OCI-LY7 (cell line): ENCODE results near the gene KIAA0586. TPM values are rescaled to one million over a fixed set of nuclear protein-coding genes. Genes with fewer than 3 reads are reported as not detected.

Experiments
- BruUV-seq: library from RNA; stranded (reverse); fragments of 400-500 nt; replicated peaks from 2 replicates; lab custom pipeline; 2021; lab: Mats Ljungman, UMichigan
- CTCF ChIA-PET: fragments of 300-600 bp; sonication (Branson Sonifier 250); formaldehyde crosslinking; loops from one replicate; lab custom pipeline; 2022; ENCODE audit warnings: antibody characterized with exemption; ENCODE audit not compliant: unreplicated experiment; lab: Charles Lee
- POLR2A ChIA-PET: fragments of 300-600 bp; sonication (Branson Sonifier 250); formaldehyde crosslinking; loops from one replicate; lab custom pipeline; 2022; ENCODE audit warnings: antibody characterized with exemption; lab: Charles Lee
- DNase-seq: peaks from one replicate; pipeline ENCODE4 v3.0.0-alpha.2; 2015; ENCODE audit warnings: low spot score
- H2AFZ ChIP-seq: fragments of 200-600 bp; sonication (generic), shearing (Covaris generic); 2 replicates; pipeline ENCODE4 v1.6.1; 2014; ENCODE audit warnings: mild to moderate bottlenecking, antibody characterized with exemption, low read length, moderate library complexity
- H3K27ac ChIP-seq: fragments of 200-600 bp; sonication (generic); 2 replicates; pipeline ENCODE4 v1.5.1; 2014; ENCODE audit warnings: mixed run types, low read depth, mild to moderate bottlenecking, moderate library complexity, low read length, inconsistent platforms; ENCODE audit not compliant: poor library complexity, severe bottlenecking
- H3K36me3 ChIP-seq: fragments of 200-600 bp; sonication (generic); 2 replicates; pipeline ENCODE4 v1.6.1; 2014; ENCODE audit warnings: mild to moderate bottlenecking, antibody characterized with exemption, low read length, moderate library complexity, mixed read lengths; ENCODE audit not compliant: insufficient read depth
- H3K4me1 ChIP-seq: fragments of 200-600 bp; sonication (generic); 2 replicates; pipeline ENCODE4 v1.5.1; 2014; ENCODE audit warnings: mild to moderate bottlenecking, low read length; ENCODE audit not compliant: insufficient read depth, poor library complexity, severe bottlenecking
- H3K4me2 ChIP-seq: fragments of 200-600 bp; sonication (generic); 2 replicates; pipeline ENCODE4 v1.6.1; 2014; ENCODE audit warnings: mild to moderate bottlenecking, low read length
- H3K4me3 ChIP-seq: fragments of 200-600 bp; sonication (generic); 2 replicates; pipeline ENCODE4 v1.5.1; 2014; ENCODE audit warnings: mild to moderate bottlenecking, low read depth, low read length; ENCODE audit not compliant: poor library complexity, severe bottlenecking
- H3K79me2 ChIP-seq: fragments of 200-600 bp; sonication (generic); 2 replicates; pipeline ENCODE4 v1.6.1; 2016; ENCODE audit warnings: low read depth, mild to moderate bottlenecking, low read length, moderate library complexity, mixed read lengths; ENCODE audit not compliant: insufficient read depth
- H3K9me2 ChIP-seq: fragments of 200-600 bp; sonication (generic); 2 replicates; pipeline ENCODE4 v1.6.1; 2016; ENCODE audit warnings: mild to moderate bottlenecking, low read length, mixed read lengths; ENCODE audit not compliant: insufficient read depth
- H3K9me3 ChIP-seq: fragments of 200-600 bp; sonication (generic); 2 replicates; pipeline ENCODE4 v1.6.1; 2014; ENCODE audit warnings: mild to moderate bottlenecking, mixed run types, low read length, mixed read lengths
- H4K20me1 ChIP-seq: fragments of 200-600 bp; sonication (generic); 2 replicates; pipeline ENCODE4 v1.6.1; 2014; ENCODE audit warnings: mild to moderate bottlenecking, antibody characterized with exemption, low read length, moderate library complexity, mixed read lengths; ENCODE audit not compliant: insufficient read depth
- EZH2phosphoT487 ChIP-seq: fragments of 200-600 bp; sonication (generic); IDR thresholded peaks from 2 replicates; pipeline ENCODE4 v1.6.1; 2018; ENCODE audit warnings: low read depth, borderline replicate concordance, mild to moderate bottlenecking, mixed run types, antibody characterized with exemption, low read length, moderate library complexity, mixed read lengths
- intact Hi-C: fragments of 100-400 bp; cut with micrococcal nuclease; formaldehyde crosslinking; loops from one replicate; pipeline ENCODE4 v1.10.0; 2022; ENCODE audit not compliant: unreplicated experiment
- total RNA-seq, 2 experiments: library from RNA; depleted of rRNA in 1 of 2; stranded (reverse); fragments of >200 nt in 1 of 2; shearing (Covaris generic) in 1 of 2; gene quantifications; 2 replicates each; pipeline ENCODE4 v1.2.3, GENCODE V29; 2014 to 2022
- TF ChIP-seq, protein P1 (sequence below): fragments of 200-600 bp; sonication (generic); conservative IDR thresholded peaks from 2 replicates; pipeline ENCODE4 v1.5.1; 2014; ENCODE audit warnings: mild to moderate bottlenecking, antibody characterized with exemption, low read length, moderate library complexity, mixed read lengths

Gene KIAA0586
- total RNA-seq, 2 experiments from 2014 or later: 20.5 to 41.7 TPM

- Histone ChIP-seq H4K20me1 (no peaks in the 10 kb centered on the region), H3K9me3 (no peaks in the 10 kb centered on the region), H2AFZ (peak overlapping the region; percentile 90), H3K27ac (peak overlapping the region; percentile 94), H3K79me2 (peaks cover 69% of the 10 kb centered on the region), H3K4me2 (peak overlapping the region; percentile 86), H3K36me3 (peaks cover 48% of the 10 kb centered on the region), H3K9me2 (no peaks in the 10 kb centered on the region), H3K4me1 (peaks cover 33% of the 10 kb centered on the region), H3K4me3 (peak overlapping the region; percentile 95)
- CTCF ChIA-PET: no interaction called here
- no peak for TF ChIP-seq EZH2phosphoT487
- TSS peak; percentile 87 for BruUV-seq
- intact Hi-C loops: loop anchor here (5.0 kb wide), 1 partner anchor 181 kb away; no protein-coding TSS in a partner anchor
- peak; percentile 62 for DNase-seq
- POLR2A ChIA-PET: interaction anchor here (0.7 to 1.9 kb wide), 6 partner anchors 8 to 236 kb away, joined by 3 to 13 read pairs (median 4); partner anchors contain the start of genes ACTR10 and ARID4A
These were observed 682 bp downstream of the KIAA0586 start for GRCh38 chr14:58428118-58428683.

- TF ChIP-seq, protein P1, sequence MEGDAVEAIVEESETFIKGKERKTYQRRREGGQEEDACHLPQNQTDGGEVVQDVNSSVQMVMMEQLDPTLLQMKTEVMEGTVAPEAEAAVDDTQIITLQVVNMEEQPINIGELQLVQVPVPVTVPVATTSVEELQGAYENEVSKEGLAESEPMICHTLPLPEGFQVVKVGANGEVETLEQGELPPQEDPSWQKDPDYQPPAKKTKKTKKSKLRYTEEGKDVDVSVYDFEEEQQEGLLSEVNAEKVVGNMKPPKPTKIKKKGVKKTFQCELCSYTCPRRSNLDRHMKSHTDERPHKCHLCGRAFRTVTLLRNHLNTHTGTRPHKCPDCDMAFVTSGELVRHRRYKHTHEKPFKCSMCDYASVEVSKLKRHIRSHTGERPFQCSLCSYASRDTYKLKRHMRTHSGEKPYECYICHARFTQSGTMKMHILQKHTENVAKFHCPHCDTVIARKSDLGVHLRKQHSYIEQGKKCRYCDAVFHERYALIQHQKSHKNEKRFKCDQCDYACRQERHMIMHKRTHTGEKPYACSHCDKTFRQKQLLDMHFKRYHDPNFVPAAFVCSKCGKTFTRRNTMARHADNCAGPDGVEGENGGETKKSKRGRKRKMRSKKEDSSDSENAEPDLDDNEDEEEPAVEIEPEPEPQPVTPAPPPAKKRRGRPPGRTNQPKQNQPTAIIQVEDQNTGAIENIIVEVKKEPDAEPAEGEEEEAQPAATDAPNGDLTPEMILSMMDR: no peak
- BruUV-seq: no TSS peak
- CTCF ChIA-PET: no interaction called here
These were observed 2.6 kb downstream of the KIAA0586 start for GRCh38 chr14:58430156-58430555.

DNA sequence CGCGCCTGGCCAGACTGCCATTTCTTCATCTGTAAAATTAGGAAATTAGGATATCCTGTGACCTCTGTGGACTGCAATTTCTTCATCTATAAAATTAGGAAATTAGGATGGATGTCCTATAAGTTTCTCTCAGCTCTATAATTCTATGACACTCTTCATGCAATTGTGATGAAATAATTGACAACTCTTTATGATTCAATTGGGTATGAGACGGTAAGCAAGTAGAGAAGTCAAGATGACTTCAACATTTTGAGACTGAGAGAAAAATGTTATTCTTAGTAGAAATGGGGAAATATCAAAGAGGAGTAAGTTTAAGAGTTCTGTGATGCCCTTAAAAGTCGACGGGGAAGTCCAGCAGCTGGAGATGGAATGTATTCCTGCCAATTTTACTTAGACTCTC is 12.0 kb downstream of the KIAA0586 start:
- no peaks in the 10 kb centered on the region for H3K79me2 ChIP-seq
- no peaks in the 10 kb centered on the region for H4K20me1 ChIP-seq
- no peaks in the 10 kb centered on the region for H3K4me1 ChIP-seq
- TF ChIP-seq, protein P1: no peak
- no peak for TF ChIP-seq EZH2phosphoT487
- intact Hi-C loops: no loop called here
- POLR2A ChIA-PET: interaction anchor here (0.6 kb wide), 1 partner anchor 845 kb away, joined by 3 read pairs; no protein-coding TSS in a partner anchor
- no peak overlapping the region for H3K27ac ChIP-seq
- CTCF ChIA-PET: no interaction called here
- no peak overlapping the region for H2AFZ ChIP-seq
- H3K9me2 ChIP-seq: no peaks in the 10 kb centered on the region
- no peak for DNase-seq
- no peak overlapping the region for H3K4me2 ChIP-seq
- no TSS peak for BruUV-seq
- no peaks in the 10 kb centered on the region for H3K9me3 ChIP-seq
- peaks cover 81% of the 10 kb centered on the region for H3K36me3 ChIP-seq
- H3K4me3 ChIP-seq: no peak overlapping the region

More at GRCh38 chr14:58430156-58430555, 2.6 kb downstream of the KIAA0586 start:
- POLR2A ChIA-PET: interaction anchor here (0.6 to 1.2 kb wide), 6 partner anchors 16 to 1919 kb away, joined by 3 to 4 read pairs (median 3); no protein-coding TSS in a partner anchor
- Histone ChIP-seq H2AFZ (peak overlapping the region; percentile 90; the same call in 1 of the 2 replicates), H3K79me2 (peaks cover 52% of the 10 kb centered on the region), H3K9me2 (no peaks in the 10 kb centered on the region), H3K36me3 (peaks cover 44% of the 10 kb centered on the region), H3K4me3 (peak overlapping the region; percentile 95), H3K4me1 (peaks cover 33% of the 10 kb centered on the region), H4K20me1 (no peaks in the 10 kb centered on the region), H3K27ac (no peak overlapping the region), H3K4me2 (peak overlapping the region; percentile 86), H3K9me3 (no peaks in the 10 kb centered on the region)
- DNase-seq: peak; percentile 10
- intact Hi-C loops: no loop called here
